Keratinocyte (primary cell): ENCODE results near the gene TEDC2. TPM values are rescaled to one million over a fixed set of nuclear protein-coding genes. Genes with fewer than 3 reads are reported as not detected.
"Not testable (repeated sequence)": the region's sequence is repeated elsewhere in the genome, so short reads cannot be mapped to it uniquely, and the experiment has no call there.

ENCODE experiments used
- DNase-seq: peaks from one replicate; pipeline ENCODE4 v3.0.0-alpha.2; 2011; ENCODE audit warnings: low read depth, missing footprints, low spot score
- FAIRE-seq: peaks from 2 replicates; lab custom pipeline; 2011; peaks lifted over from hg19 to GRCh38; lab: Jason Lieb, UNC
- H2AFZ ChIP-seq: 2 replicates; pipeline ENCODE4 v1.6.0; 2012; ENCODE audit warnings: low read length, control low read depth, inconsistent platforms; ENCODE audit not compliant: control insufficient read depth
- H3K27ac ChIP-seq: 2 replicates; pipeline ENCODE4 v1.5.1; 2011; ENCODE audit warnings: low read length; ENCODE audit not compliant: control insufficient read depth, insufficient read depth
- H3K27me3 ChIP-seq: 3 replicates; pipeline ENCODE4 v1.6.0; 2011; ENCODE audit warnings: low read length; ENCODE audit not compliant: control insufficient read depth, insufficient read depth; ENCODE audit errors: extremely low read depth
- H3K36me3 ChIP-seq, 2 experiments: 2 replicates in 1 of 2; 3 replicates in 1 of 2; pipeline ENCODE4 v1.5.1; 2011; ENCODE audit warnings: low read length in 2 of 2, mild to moderate bottlenecking in 1 of 2; ENCODE audit not compliant: control insufficient read depth in 2 of 2, insufficient read depth in 2 of 2; ENCODE audit errors: extremely low read depth in 1 of 2
- H3K4me1 ChIP-seq: 3 replicates; pipeline ENCODE4 v1.5.1; 2011; ENCODE audit warnings: low read length; ENCODE audit not compliant: control insufficient read depth, insufficient read depth; ENCODE audit errors: extremely low read depth
- H3K4me2 ChIP-seq: 3 replicates; pipeline ENCODE4 v1.6.0; 2011; ENCODE audit warnings: low read depth, low read length; ENCODE audit not compliant: control insufficient read depth, insufficient read depth; ENCODE audit errors: extremely low read depth
- H3K4me3 ChIP-seq, 3 experiments: fragments of 200-600 bp in 1 of 3; sonication (generic) in 1 of 3; 2 replicates in 2 of 3; 3 replicates in 1 of 3; pipeline ENCODE4 v1.5.1; 2011 to 2016; ENCODE audit warnings: low read length in 3 of 3, mild to moderate bottlenecking in 3 of 3, control low read depth in 2 of 3, inconsistent platforms in 1 of 3, low read depth in 1 of 3, mixed read lengths in 1 of 3, mixed run types in 1 of 3, moderate library complexity in 1 of 3; ENCODE audit not compliant: control insufficient read depth in 2 of 3, insufficient read depth in 2 of 3; ENCODE audit errors: extremely low read depth in 1 of 3
- H3K79me2 ChIP-seq: 2 replicates; pipeline ENCODE4 v1.6.0; 2012; ENCODE audit warnings: low read length; ENCODE audit not compliant: control insufficient read depth, insufficient read depth
- H3K9ac ChIP-seq: 3 replicates; pipeline ENCODE4 v1.6.0; 2011; ENCODE audit warnings: low read length; ENCODE audit not compliant: control insufficient read depth, insufficient read depth; ENCODE audit errors: extremely low read depth
- H3K9me1 ChIP-seq: 3 replicates; pipeline ENCODE4 v1.6.0; 2011; ENCODE audit warnings: low read length; ENCODE audit not compliant: control insufficient read depth, insufficient read depth; ENCODE audit errors: extremely low read depth
- H3K9me3 ChIP-seq: 2 replicates; pipeline ENCODE4 v1.5.1; 2012; ENCODE audit warnings: low read depth, low read length; ENCODE audit not compliant: control insufficient read depth
- H4K20me1 ChIP-seq: 3 replicates; pipeline ENCODE4 v1.6.0; 2011; ENCODE audit warnings: low read length; ENCODE audit not compliant: control insufficient read depth, insufficient read depth; ENCODE audit errors: extremely low read depth
- EZH2 ChIP-seq: IDR thresholded peaks from one replicate; pipeline ENCODE4 v1.6.1; 2012; ENCODE audit warnings: inconsistent platforms, mild to moderate bottlenecking, low read length, moderate library complexity
- dilution Hi-C: fragments of 300-500 bp; cut with MboI; formaldehyde crosslinking; loops from one replicate; pipeline ENCODE4 v1.7.0; 2020; ENCODE audit warnings: low sequenced_read_pairs; ENCODE audit not compliant: extremely low pct_ligation_motif_present
- polyA plus RNA-seq, 5 experiments: library from polyadenylated mRNA; depleted of rRNA in 3 of 5; stranded (reverse) in 3 of 5; stranded (forward) in 1 of 5; unstranded in 1 of 5; fragments of >200 nt; gene quantifications; 1 replicate in 1 of 5; 2 replicates in 3 of 5; 3 replicates in 1 of 5; pipeline versions ENCODE4 v1.2.1 to v1.2.3, GENCODE V29; 2011 to 2012; ENCODE audit warnings: missing spikeins in 2 of 5, low read depth in 1 of 5, low replicate concordance in 1 of 5
- TF ChIP-seq, protein P1 (sequence below), 3 experiments: IDR thresholded peaks in 1 of 3; conservative IDR thresholded peaks in 1 of 3; optimal IDR thresholded peaks in 1 of 3; 2 replicates in 2 of 3; 3 replicates in 1 of 3; pipeline versions ENCODE3 to v1.5.1; 2011; ENCODE audit warnings: low read length in 3 of 3, mild to moderate bottlenecking in 3 of 3, moderate library complexity in 2 of 3, control low read depth in 1 of 3, inconsistent platforms in 1 of 3; ENCODE audit not compliant: insufficient read depth in 2 of 3; ENCODE audit errors: extremely low read depth in 1 of 3

TEDC2 gene
- polyA plus RNA-seq, 1 donor (not counting 4 experiments of a cell fraction or from before 2014, with no cell fraction given): 2.7 TPM

DNA sequence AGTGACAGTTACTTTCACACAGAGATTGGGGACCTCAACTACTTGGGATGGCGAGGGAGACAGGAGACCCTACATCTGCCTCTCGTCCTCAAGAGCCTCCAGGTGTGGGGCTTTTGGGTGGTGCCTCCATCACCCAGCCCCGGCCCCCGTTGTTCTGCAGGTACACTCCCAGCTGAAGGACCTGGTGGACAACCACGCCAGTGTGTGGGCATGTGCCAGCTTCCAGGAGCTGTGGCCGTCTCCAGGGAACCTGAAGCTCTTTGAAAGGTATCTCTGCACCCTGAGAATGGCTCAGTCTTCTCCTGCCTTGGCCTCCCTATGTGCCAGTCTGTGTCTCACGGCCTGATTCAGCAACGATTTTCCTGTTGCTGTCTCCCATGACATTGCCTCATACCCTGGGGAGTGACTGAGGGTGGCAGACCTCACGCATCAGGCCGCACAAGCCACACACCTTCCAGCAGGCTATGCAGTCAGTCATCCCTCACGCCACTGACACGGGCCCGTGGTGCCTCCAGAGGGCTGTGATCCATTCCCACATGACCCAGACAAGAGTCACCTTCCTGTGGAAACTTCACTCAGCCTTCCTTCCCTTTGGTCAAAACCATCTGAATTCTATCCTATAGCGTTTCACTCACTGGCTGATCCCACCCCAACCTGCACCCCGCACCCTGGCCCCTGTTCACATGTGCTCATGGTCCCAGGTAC is 27.0 kb upstream of the TEDC2 start:
- no peak for DNase-seq
- peaks cover 13 to 45% of the 10 kb centered on the region in 2 experiments for H3K36me3 ChIP-seq
- H4K20me1 ChIP-seq: peaks cover 3% of the 10 kb centered on the region
- no peaks in the 10 kb centered on the region for H3K9me1 ChIP-seq
- no peaks in the 10 kb centered on the region for H3K27me3 ChIP-seq
- H3K4me1 ChIP-seq: peaks cover 12% of the 10 kb centered on the region
- dilution Hi-C loops: no loop called here
- H3K4me3 ChIP-seq: no peak overlapping the region
- no peak overlapping the region for H3K9ac ChIP-seq
- no peak overlapping the region for H3K27ac ChIP-seq
- TF ChIP-seq EZH2: no peak
- TF ChIP-seq, protein P1, sequence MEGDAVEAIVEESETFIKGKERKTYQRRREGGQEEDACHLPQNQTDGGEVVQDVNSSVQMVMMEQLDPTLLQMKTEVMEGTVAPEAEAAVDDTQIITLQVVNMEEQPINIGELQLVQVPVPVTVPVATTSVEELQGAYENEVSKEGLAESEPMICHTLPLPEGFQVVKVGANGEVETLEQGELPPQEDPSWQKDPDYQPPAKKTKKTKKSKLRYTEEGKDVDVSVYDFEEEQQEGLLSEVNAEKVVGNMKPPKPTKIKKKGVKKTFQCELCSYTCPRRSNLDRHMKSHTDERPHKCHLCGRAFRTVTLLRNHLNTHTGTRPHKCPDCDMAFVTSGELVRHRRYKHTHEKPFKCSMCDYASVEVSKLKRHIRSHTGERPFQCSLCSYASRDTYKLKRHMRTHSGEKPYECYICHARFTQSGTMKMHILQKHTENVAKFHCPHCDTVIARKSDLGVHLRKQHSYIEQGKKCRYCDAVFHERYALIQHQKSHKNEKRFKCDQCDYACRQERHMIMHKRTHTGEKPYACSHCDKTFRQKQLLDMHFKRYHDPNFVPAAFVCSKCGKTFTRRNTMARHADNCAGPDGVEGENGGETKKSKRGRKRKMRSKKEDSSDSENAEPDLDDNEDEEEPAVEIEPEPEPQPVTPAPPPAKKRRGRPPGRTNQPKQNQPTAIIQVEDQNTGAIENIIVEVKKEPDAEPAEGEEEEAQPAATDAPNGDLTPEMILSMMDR (optimal IDR thresholded peaks at IDR 0.05 in 1 of 3, IDR thresholded peaks at IDR 0.05 in 1 of 3, conservative IDR thresholded peaks at IDR 0.05 in 1 of 3; ENCODE audit: extremely low read depth in 1 of 3, insufficient read depth in 2 of 3, low read length in 3 of 3): no peak
- peaks cover 28% of the 10 kb centered on the region for H3K79me2 ChIP-seq
- H2AFZ ChIP-seq: no peak overlapping the region
- no peak for FAIRE-seq
- no peak overlapping the region for H3K4me2 ChIP-seq
- no peaks in the 10 kb centered on the region for H3K9me3 ChIP-seq

DNA sequence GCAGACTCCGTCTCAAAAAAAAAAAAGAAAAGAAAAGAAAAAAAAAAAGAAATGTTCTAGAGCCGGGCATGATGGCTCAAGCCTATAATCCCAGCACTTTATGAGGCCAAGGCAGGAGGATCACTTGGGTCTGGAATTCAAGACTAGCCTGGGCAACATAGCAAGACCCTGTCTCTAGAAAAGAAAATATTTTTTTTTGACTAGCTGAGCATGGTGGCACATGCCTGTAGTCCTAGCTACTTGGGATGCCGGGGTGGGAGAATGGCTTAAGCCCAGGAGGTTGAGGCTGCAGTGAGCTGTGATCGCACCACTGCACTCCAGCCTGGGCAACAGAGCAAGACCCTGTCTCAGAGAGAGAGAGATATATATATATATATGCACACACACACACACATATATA is 24.7 kb upstream of the TEDC2 start:
- H3K4me1 ChIP-seq, H3K4me2 ChIP-seq, H3K9ac ChIP-seq, FAIRE-seq, H4K20me1 ChIP-seq, H3K4me3 ChIP-seq, H2AFZ ChIP-seq, H3K9me1 ChIP-seq, H3K27me3 ChIP-seq, DNase-seq, H3K9me3 ChIP-seq, H3K27ac ChIP-seq, dilution Hi-C loops: not testable (repeated sequence)
- Histone ChIP-seq H3K79me2 (peaks cover 21% of the 10 kb centered on the region), H3K36me3 (peaks cover 22 to 65% of the 10 kb centered on the region in 2 experiments)

DNA sequence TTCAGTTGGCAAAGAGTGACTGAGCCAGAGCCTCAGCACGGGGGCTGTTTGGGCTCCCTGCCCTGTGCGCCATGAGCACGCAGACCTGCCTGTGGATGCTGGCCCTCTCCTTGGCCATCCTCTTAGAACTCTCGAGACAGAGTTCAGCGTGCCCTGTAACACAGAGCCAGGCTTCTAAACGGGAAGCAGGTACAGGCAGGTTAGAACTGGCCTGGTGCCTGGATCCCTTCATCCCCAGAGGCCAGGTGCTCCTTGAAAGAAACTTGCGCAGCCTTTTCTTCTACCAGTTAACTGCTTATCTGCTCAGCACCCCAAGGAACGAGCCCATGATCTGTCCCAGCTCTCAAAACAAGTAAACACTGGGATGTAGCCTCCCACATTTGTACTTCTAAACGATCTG is 23.8 kb upstream of the TEDC2 start:
- Histone ChIP-seq H3K36me3 (peaks cover 22 to 62% of the 10 kb centered on the region in 2 experiments), H4K20me1 (no peaks in the 10 kb centered on the region), H3K79me2 (peaks cover 12% of the 10 kb centered on the region), H3K9me1 (no peaks in the 10 kb centered on the region), H3K4me2 (no peak overlapping the region), H3K27ac (no peak overlapping the region), H3K9ac (no peak overlapping the region), H3K4me3 (no peak overlapping the region), H3K9me3 (no peaks in the 10 kb centered on the region), H3K27me3 (no peaks in the 10 kb centered on the region), H2AFZ (no peak overlapping the region), H3K4me1 (peaks cover 1% of the 10 kb centered on the region)
- DNase-seq (no peak), FAIRE-seq (no peak)
- TF ChIP-seq EZH2: no peak
- TF ChIP-seq, protein P1 (optimal IDR thresholded peaks at IDR 0.05 in 1 of 3, IDR thresholded peaks at IDR 0.05 in 1 of 3, conservative IDR thresholded peaks at IDR 0.05 in 1 of 3; ENCODE audit: extremely low read depth in 1 of 3, insufficient read depth in 2 of 3, low read length in 3 of 3): no peak
- dilution Hi-C loops: no loop called here
